ENCODE results near the gene NOP10. TPM values are rescaled to one million over a fixed set of nuclear protein-coding genes. Genes with fewer than 3 reads are reported as not detected.
A peak's percentile ranks its signal among the peaks of the same experiment; 100 is the strongest.

Gene NOP10
- total RNA-seq, 1 donor from 2014 or later: 212 TPM

- peak overlapping the region; percentile 83 to 92 for H3K27ac ChIP-seq
- intact Hi-C loops (cut with DNase I): loop anchor here (2.0 kb wide), 1 partner anchor 38 kb away; no protein-coding TSS in a partner anchor
- DNase-seq (ENCODE audit: low spot score in 2 of 2): no peak
- peaks cover 0 to 4% of the 10 kb centered on the region in 2 donors for H3K36me3 ChIP-seq
- no peaks in the 10 kb centered on the region for H3K9me3 ChIP-seq
- no peak for TF ChIP-seq CTCF (IDR thresholded peaks at IDR 0.05)
- peak overlapping the region; percentile 7 to 50 for H3K4me3 ChIP-seq
- H3K4me1 ChIP-seq: peaks cover 4 to 32% of the 10 kb centered on the region in 2 donors
- H3K27me3 ChIP-seq: no peaks in the 10 kb centered on the region
Observed at GRCh38 chr15:34297059-34297458, 45.9 kb downstream of the NOP10 start.

GRCh38 chr15:34292621-34293020 is 50.3 kb downstream of the NOP10 start:
- no peaks in the 10 kb centered on the region for H3K9me3 ChIP-seq
- H3K27ac ChIP-seq: no peak overlapping the region
- DNase-seq (ENCODE audit: low spot score in 2 of 2): no peak
- H3K36me3 ChIP-seq: peaks cover 0 to 4% of the 10 kb centered on the region in 2 donors
- no peak overlapping the region for H3K4me3 ChIP-seq
- TF ChIP-seq CTCF (IDR thresholded peaks at IDR 0.05): no peak
- no peaks in the 10 kb centered on the region for H3K27me3 ChIP-seq
- H3K4me1 ChIP-seq: peaks cover 0 to 21% of the 10 kb centered on the region in 2 donors
- intact Hi-C loops (cut with DNase I): no loop called here

Other genes starting within 250 kb of the NOP10 start
- gene EMC7, start 241.3 kb downstream of the NOP10 start, total RNA-seq: 51.0 TPM
- gene PGBD4, start 241.1 kb downstream of the NOP10 start, total RNA-seq: 3.5 TPM
- 34.3 TPM for gene KATNBL1, start 133.0 kb downstream of the NOP10 start, total RNA-seq
- 71.9 TPM for gene EMC4, start 118.1 kb downstream of the NOP10 start, total RNA-seq
- 65.8 TPM for gene SLC12A6, start 5.4 kb downstream of the NOP10 start, total RNA-seq
- not detected for gene NUTM1, start 179 bp upstream of the NOP10 start, total RNA-seq
- 113 TPM for gene LPCAT4, start 24.1 kb upstream of the NOP10 start, total RNA-seq
- gene GOLGA8A, start 94.7 kb upstream of the NOP10 start, total RNA-seq: 35.0 TPM
- 31.3 TPM for gene GOLGA8B, start 240.5 kb upstream of the NOP10 start, total RNA-seq

Data from ascending aorta (tissue), 2 donors.